NCI-H146 treated with DMSO at 0.1 percent for 48 hours (cell line): ENCODE measurements around the gene SDCBP2.

Experiments
- DNase-seq: peaks from one replicate; lab custom pipeline; 2025; ENCODE audit not compliant: unreplicated experiment; lab: John Stamatoyannopoulos, UW

SDCBP2 gene

DNA sequence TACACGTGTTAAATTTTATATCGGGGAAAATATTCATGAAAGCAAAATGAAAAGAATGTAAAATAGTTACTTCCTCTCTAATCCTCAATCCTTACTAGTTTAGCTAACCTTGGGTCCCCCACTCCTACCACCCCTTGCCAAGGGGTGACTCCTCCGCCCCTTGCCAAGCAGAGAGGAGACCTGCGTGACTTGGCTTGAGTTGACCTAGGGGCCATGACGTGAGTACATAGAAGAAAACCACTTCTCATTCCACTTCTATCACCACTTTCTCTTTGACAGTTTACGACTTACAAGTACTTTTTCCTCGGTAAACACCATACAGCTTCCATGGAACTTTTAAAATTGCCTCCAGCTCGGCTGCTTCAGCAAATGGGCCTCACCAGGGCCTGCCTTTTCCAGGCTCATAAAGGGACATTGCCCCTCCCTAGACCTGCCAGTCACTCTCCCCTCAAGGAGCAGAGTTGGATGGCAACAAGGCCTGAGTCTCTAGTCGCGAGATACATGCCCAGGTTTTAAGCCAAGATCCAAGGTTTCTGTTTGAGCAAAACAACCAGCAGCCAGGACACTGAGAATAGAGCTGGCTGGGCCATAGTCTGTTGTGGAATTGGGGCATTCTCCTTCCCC is 29.9 kb downstream of the SDCBP2 start:
- DNase-seq, result no peak

DNA sequence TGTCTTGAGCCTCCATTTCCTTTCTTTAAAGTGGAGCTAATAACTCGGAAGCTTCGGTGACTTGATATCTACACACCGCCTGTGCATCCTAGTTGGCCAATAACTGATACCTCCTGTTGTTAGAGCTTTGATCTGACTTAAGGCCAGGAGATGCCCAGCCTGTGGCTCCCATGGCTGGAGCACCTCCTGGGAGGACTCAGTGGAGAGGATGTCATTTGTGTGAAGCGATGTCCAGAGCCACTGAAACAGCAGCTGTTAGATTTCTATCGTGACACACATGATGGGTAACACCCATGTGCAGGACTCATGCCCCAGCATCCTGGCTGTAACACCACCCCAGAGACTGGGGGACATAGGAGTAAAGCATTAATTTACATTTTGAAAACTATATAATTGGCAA is 30.8 kb downstream of the SDCBP2 start:
- no peak for DNase-seq

DNA sequence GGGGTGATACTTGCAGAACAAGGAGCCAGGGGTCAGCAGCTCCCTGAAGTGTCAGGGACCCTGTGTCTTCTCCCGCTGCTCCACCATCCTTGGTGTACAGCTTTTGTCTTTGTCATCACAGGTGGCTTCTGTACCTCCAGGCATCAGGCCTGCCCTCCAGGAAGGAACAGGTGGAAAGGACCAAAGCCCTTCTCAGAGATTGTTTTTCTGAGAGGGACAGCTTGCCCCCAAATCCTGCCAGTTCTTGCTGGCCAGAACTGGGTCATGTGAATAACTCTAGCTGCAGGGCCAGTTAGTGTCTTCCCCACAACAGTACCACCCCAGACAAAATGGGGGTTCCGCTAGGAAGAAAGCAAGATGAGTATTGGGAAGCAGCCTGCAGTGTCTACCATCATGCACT is 31.5 kb downstream of the SDCBP2 start:
- no peak for DNase-seq

DNA sequence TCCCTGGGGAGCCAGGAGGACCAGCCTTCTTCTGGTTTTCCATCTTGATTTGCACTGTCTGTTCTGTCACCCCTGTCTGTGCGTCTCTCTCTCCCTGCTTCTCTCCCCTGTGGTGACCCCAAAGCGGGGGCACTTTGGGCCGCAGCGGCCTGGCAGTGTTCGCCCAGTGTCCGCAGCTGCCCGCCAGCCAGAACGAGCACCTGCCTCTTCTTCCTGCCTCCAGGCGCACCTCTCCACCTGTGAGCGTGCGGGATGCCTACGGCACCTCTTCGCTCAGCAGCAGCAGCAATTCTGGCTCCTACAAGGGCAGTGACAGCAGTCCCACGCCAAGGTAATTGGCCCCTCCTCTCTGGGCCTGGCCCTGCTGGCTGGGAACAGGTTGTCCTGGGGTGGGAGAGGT is 32.0 kb downstream of the SDCBP2 start:
- DNase-seq, result peak; percentile 72

DNA sequence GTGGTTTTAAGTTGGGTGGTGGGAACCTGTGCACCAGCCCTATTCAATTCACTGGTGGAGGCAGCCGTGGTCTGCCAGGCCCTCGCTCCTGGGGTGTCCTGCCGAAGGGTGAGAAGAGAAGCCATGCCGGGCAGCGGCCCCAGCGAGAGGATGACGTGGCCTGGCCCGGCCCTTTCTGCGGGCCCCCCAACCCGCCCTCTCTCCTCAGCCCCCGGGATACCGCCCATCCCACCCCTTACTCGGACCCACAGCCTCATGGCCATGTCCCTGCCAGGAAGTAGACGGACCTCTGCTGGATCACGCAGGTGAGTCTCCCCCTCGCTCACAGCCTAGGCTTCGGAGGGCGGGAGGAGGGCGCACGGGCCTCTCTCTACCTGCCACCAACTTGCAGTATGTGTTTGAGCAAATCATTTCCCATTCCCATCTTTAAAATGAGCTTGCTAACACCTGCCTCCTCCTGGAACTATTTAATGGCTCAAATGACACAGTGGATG is 32.8 kb downstream of the SDCBP2 start:
- DNase-seq, result no peak

DNA sequence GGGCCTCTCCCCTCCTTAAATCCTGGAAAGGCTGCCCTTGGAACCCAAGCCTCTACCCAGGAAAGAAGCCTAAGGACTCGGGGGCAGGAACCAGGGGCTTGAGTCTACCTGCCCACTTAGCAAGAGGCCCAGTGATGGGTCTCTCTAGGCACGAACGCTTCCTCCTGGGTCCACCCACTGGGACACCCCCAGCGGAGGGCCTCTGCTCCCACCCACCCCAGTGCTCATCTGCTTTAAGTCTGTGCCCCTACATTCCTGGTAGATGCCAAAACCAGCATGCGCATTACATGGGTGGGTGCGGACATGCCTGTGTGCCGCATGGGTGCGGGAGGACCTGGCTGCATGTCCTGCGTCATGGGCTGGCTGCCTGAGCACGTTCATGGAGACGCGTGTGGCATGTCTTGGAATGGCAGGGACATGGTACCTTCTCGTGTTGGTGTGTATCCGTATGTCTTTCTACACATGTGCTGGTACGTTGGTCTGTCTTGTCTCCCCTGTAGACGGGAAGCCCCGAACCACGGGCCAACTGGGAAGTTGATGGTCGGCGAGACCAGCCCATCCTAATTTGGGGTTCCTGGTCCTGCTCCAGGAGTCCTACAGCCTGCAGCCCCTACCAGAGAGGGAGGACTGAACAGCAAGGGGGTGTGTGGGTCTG is 33.5 kb downstream of the SDCBP2 start:
- DNase-seq, result no peak

DNA sequence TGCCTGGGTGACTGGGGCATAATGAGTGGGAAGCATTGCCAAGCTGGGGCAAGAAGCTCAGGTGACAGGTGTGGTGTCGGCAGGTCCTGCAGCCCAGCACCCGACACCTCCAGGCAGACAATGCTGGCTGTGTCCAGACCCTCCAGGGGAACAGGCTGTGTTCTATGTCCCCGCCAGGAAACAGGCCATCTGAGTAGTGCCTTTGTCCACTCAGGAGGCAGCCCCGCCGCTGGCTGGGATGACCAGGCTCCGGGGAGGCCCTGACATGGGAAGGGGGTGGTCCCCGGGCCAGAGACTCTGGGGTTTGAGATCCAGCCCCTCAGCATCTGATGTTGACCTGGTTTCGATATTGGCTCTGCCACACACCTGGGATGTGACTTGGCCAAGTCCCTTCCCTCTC is 34.4 kb downstream of the SDCBP2 start:
- DNase-seq, result no peak

DNA sequence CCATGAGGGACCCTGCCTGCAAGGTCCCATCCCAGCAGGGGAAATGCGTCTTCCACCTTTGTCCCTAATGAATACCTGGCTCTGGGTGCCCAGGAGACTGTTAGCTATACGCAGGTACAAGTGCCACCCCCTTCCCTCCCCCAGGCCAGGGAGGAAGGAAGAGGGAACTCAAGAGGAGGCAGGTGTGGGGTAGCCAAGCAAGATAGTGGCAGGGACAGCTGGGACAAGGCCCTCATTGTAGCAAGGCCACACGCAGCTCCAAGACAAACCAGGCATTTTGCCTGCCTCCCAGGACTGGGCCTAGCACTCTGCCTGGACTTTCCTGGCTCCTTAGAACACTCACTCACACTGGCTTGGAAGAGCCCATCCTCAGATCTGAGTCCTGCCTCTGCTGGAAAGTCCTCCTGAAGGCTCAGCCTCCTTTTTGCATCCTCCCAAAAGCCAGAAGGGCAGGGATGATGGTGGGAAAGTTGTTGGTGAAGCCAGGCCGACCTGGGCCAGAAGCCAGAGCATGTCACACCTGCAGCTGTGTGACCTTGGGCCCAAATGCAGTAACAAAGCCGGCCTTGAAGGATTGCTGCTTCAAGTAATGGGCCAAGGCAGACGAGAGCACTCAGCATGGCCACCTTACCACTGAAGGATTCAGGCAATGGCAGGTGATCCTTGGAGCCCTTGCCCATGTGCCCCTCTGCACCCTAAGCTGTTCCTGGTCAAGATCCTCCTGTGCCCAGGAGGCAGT is 35.1 kb downstream of the SDCBP2 start:
- peak; percentile 51 for DNase-seq

DNA sequence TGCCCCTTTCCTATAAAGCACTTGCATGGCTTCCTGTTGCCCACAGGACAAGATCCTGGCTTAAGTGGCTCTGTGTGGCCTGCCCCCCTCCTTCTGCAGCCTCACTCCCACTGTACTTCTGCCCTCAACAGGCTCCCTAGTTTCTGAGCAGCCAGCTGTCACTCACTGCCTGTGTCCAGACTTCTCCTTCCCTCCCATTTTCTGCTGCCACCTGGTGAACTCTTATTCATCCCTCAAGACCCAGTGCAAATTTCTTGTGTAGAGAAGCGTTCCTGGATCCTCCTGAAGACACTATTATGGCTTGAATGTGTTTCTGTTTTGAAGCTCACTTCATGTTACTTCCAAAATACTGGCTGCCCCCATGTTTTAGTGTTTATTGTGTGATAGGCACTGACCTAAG is 36.3 kb downstream of the SDCBP2 start:
- DNase-seq, result no peak

DNA sequence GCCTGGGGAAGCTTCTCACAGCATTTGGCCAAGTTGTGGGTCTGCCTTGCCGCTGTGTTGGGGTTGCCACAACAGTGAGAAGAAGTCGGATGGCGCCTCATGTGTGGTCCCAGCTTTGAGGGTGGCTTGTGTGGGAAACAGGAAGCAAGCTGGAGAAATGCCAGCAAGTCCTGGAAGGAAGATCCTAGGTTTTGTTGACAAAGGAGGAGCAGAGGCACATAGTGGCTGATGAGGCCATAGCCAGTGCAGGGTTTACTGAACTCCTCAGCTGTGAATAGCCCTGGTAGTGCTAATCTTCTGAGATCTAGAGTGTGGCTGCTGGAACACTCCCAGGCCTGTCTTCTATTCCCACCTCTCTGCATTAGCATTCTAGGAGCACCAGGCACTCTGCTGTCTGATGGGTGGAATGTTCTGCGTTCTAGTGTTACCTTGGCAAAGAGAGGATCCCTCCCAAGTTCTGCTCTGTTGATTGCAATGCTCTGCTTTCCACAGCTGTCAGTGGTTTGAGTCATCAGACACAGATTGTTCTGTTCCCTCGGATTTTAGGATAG is 37.7 kb downstream of the SDCBP2 start:
- no peak for DNase-seq

DNA sequence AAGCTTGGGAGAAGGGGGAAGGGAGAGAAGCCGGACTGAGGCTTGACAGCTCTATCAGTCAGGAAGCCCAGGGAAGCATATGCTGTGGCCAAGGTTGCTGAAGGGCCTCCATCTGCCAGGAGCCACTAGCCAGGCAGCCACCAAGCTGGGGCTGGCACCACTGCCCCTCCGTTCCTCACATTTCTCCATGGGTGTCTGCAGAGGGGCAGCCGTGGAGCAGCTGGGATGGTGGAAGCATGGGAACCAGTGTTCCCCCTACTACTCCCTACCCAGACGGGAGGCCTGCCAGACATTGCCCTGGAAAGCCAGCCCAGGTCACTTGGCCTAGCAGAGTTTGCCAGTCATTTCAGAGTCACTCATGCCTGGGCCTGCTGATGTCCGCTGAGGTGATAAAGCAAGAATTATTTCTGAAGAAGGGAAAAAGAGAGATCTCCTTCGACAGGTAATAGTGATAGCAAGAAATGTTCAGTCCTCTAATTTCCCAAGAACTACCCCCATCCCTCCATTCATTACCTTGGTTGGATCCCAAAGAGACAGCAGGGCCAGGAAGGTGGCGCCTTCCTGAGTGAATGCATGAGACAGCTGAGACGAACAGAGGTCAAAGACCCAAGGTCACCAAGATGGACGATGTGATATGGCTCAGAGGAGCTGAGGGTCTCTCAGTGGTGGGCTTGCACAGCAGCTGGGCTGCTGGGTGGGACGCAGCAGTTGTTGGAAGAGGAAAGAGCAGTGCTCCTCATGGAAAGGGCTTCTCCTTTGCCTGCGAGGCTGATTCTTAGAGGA is 41.0 kb downstream of the SDCBP2 start:
- no peak for DNase-seq

DNA sequence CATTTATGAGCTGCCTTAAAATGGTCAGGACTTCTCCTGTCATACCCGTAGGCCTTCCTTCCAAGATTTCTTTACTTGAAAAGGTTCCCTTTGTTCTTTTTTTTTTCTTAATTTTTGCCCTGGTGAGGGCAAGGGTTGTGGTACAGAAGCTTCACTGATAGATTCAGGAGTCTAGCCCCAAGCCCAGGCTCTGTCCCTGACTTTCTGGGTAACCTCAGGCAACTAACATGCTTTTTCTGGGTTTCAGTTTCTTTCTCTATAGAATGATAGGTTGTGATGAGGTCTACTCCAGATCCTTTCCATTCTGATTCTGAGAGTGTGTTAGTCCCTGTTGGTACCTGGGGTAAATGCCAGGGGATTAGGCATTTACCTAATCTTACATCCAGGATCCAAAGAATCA is 41.6 kb downstream of the SDCBP2 start:
- DNase-seq, result no peak

DNA sequence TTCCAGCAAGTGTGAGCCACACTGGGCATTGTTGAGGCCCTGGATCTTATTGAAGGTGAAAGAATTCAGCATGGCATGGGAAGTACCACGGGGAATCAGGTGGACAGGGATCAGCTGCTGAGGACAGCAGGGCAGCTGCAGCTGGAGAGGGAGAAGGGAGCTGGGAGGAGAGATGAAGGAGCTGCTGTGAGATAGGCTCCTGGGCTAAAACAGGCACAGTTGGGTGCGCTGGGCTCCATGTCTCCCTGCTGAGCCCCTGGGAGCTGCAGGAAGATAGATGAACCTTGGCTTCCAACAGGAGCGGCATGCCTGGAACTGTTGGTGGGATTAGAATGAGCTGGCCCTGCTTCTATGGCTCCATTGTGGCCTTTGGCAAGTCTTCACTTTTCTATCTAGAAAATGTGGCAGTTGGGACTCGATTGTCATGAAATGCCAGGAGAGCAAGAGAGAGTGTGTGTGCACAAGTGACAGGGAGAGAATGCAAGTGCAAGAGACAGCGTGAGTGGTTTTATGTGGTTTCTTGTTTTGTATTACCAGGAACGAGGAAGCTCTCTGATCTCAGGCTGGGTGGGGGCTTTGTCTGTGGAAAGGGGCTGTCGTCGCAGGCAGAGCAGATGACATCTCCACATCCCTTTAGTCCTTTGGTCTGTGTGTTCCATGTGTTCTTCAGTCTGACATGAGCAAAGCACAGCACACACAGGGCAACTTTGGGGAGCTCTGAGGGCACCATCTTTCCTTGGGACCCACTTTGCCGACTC is 42.5 kb downstream of the SDCBP2 start:
- no peak for DNase-seq

DNA sequence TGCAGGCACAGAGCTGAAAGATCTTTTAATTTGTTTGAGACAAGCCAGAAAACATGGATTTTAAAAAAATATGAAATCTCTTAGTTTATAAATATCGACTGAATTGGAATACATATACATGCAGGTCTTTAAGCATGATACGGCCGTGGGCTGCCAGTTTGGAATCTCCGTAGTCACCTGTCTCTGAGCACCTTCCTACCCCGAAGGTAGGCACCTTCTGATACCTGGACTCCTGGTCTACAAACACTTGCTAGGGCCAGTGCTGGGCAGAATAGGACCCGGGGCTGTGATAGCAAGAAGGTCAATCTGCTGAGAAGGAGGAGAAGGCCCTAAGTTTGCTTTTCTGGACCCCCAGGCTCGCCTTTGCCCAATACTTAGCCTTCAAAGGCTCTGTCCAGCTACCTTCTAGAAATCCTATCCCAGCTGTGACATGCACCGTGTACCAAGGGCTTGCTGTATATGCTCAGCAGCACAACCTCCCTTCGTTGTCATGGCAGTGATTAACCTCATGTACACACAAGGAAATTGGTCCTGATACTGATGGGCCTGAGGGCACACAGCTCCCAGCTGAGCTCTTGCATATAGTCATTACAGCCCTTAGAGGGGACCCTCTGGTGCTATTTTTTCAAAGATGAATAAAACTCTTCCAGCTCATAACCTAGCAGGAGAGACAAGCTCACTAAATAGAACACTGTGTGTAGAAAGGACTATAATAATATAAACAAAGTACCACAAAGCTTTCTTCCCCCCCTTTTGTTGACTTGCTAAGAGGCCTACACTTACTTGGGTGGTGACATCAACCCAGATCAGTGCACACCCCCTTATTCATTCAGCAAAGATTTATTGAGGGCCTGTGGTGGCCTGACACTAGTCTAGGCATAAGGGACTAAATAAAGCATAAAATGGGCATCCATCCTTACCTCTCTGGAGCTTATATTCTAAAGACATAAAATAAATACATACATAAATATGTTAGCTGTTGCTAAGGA is 45.1 kb downstream of the SDCBP2 start:
- DNase-seq, result peak; percentile 83

DNA sequence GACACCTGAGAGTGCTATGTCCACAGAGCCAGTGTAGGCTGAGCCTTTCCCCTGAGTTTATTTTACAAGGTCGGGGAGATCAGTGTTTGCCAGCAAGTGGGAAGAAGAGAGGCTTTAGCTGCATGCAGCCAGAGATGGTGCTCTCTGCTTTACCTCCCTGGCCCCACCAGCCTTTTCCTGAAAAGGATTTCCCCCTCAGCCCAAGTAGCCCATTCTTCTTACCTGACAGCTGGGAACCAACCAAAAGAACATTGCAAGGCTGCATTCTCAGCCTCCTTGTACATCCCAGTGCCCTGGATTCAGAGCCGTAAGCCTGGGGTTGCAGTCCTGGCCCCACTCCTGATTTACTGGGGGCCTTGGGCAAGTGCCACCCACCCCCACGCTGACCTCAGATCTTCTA is 46.0 kb downstream of the SDCBP2 start:
- no peak for DNase-seq

DNA sequence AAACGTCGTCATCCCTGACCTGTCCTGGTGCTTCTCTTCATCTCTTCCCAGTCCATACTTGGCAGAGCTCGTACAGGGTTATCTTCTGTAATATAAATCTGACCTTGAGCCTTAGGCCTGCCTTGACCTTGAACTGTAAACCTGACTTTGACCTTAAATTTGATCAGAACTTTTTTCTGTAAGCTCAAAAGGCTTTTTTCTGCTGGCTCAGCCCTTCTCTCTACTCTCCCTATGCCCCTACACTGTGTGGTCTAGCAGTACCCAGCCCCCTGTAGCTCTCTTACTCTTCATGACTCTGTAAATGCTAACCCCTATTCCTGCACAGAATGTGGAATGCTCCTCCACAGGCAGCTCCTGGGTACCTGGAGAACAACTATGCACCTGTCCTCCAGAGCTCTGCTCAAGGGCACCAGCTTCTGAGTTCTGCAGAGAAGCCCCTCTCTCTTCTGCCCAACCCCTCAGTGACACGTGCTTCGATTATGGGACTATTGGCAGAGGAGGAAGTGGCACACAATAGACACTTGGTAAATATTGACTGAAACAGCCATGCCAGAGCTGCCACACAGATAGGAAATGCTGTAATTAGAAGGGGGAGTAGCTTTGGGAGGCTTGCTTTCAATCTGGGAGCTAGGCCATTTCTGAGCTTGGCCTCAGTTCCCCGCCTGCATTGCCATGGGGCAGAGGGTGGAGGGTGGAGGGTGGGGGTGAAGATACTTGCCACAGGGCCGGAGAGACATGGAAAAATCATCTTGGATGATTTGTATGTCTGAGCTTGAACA is 47.5 kb downstream of the SDCBP2 start:
- peak; percentile 73 for DNase-seq

DNA sequence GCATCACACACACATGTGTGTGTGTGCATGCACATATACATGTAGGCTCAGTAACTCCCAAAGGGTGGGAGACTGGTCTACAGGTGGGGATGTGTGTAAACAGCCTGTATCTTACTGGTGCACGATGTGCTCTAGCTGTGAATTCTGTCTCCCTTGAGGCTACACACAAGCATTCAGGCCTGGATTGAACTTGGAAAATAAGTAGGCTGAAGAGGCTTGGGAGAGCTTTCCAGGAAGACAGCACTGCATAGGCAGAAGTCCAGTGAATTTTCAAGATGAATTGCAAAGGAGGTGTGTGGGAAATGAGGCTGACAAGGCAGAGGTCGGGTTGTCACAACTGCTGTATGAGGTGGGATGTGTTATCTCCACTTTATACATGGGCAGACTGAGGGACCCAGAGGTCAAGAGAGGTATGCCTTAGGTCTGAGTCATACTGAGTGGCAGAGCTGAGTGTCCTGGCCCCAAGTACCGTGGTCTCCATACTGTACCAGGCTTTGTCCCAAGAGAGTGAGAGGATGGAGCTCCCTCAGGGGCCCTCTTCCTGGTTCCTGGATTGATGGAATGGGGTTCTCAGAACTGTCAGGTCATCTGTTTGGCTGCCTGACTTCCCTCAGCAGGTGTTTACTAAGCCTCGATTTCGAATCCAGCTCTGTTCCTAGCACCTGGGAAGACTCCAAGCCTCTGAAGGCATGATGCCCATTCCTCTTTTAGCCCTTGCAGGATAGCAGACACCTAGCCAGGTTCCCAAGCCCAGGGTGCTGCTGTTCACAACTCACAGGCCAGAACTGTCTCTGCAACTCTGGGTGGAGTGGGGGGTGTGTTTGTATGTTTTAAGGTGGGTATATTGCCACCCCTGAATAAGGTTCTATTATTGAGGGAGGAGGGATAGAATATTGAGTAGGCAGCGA is 48.5 kb downstream of the SDCBP2 start:
- no peak for DNase-seq
